HG03354 (cell line): ENCODE results near the gene MSX1.

Experiments
- ATAC-seq: cut with Tn5 transposase; IDR thresholded peaks from one replicate; pipeline ENCODE4 v1.9.1; 2021; ENCODE audit warnings: mild to moderate bottlenecking; ENCODE audit not compliant: unreplicated experiment, poor library complexity, severe bottlenecking

The MSX1 gene

GRCh38 chr4:4889781-4890180 is 30.3 kb downstream of the MSX1 start:
- ATAC-seq, result no peak

- ATAC-seq, result no peak
Measured at GRCh38 chr4:4890574-4891255, 31.2 kb downstream of the MSX1 start.

DNA sequence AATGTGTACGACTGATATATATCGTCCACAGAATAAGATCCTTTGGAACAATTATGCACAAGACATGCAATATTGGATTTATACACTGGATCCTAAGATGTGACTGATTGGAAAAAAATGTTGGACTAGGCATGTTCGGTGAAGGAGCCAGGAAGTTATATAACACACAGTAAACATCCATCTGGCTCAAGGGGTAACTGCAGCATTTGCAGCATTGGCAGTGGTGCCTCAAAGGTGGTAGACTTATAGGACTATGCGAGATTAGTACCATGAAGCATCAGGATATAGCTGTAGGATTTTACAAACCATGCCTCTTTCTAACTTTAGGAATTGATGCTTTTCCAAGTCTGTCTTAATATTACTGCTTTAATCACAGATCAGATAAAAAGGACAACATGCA is 34.3 kb downstream of the MSX1 start:
- ATAC-seq, result no peak

DNA sequence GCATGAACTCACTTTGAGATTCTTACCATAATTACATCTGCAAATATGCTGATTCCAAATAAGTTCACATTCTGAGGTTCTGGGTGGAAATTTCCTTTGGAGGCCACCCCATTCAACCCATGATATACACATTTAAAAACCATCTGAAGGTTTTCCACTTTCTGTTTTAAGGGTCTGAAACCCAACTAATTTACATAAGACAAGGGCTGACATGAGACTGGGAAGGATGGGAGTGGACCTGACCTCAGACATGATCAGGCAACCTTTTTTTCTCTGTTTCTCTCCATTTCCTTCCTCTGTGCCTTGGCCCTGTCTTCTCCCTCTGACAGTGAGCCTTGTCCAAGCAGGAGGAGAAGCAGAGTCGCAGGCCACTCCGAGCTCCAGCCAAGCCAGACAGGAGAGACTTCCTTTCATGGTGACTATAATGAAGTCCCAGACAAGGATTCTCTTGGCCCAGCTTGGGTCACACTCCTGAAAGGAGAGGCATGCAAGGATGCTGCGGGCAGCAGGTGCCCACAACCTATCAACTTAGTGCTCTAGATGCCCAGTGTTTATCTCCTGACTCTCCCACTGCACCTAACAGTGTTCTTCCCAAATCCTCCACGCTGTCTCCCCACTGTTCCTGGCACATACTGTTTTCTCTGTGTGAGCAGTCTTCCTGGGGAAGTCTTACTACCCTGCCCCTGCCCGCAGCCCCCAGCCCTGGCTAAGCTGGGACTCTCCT is 39.9 kb downstream of the MSX1 start:
- no peak for ATAC-seq

GRCh38 chr4:4901877-4902276 is 42.4 kb downstream of the MSX1 start:
- ATAC-seq, result no peak

DNA sequence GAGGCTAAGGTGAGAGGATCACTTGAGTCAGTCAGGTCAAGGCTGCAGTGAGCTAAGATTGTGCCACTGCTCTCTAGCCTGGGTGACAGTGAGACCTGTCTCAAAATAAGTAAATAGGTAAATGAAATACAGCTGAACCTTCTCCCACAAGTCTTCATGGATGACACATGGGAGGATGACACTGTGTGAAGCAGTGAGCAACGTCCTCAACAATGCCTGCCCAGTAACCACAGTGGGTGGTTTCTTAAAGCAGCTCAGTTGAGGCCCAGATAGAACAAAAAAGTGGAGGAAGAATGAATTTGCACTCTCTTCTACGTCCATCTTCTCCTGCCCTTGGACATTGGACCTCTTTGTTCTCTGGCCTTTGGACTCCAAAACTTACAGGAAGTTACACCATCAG is 52.7 kb downstream of the MSX1 start:
- no peak for ATAC-seq

- ATAC-seq, result no peak
Measured at GRCh38 chr4:4913147-4913561, 53.7 kb downstream of the MSX1 start.
